Measurements from ENCODE around the gene LMTK2.
"Not testable (repeated sequence)": the region's sequence is repeated elsewhere in the genome, so short reads cannot be mapped to it uniquely, and the experiment has no call there.

LMTK2 gene

DNA sequence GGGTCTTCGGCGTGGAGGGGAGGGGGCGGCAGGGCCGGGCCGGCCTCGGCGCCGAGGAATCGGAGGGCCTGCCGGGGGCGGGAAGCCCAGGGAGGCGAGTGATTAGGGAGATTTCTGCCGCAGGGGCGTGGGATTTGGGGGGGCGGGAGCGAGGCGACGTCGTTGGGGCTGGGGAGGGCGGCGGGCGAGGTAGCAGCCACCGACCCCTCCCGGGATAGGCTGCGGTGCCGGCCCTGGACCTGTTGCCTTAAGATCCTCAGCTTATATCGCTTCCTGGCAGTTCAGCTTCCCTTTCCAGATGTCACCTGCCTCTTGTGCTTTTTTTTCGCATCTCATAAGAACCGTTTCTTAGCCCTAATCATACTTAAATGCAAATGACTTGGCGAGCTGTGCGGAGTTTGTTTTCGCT is 655 bp downstream of the LMTK2 start:
- DNase-seq: no peak

DNA sequence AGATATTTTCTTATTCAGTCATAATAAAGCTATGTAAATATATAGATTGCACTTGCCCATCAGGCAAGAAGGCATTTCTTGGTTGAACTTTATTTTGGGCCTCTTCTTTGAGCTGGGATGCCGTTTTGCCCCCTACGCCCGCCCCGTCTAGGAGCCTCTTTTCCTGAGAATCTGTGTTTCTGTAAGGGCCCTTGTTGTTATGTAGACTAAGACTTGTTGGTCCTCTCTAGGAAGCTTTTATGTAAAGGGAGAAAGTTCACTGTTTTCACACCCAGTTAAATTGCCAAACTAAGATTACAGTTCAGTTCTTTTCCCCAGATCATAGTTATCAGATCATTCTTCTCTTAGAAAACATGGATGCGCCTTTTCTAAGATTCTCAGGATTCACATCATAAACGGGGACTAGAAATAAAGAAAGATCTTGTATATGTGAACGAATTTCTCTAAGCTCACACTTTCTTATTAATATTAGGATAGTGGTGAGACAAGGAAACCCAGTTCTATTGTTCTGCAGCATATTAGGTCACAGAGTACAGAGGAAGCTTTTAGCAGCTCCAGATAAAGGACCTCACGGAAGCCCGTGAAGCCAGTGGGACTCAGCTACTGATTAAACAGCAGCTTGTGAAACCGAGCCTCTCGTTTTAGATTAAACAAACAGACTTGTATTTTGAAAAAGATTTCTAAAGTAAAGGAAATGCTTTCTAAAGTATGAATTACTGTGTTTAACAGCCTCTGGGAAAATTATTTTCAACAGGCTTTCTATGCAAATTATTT is 3.8 kb downstream of the LMTK2 start:
- DNase-seq: no peak

DNA sequence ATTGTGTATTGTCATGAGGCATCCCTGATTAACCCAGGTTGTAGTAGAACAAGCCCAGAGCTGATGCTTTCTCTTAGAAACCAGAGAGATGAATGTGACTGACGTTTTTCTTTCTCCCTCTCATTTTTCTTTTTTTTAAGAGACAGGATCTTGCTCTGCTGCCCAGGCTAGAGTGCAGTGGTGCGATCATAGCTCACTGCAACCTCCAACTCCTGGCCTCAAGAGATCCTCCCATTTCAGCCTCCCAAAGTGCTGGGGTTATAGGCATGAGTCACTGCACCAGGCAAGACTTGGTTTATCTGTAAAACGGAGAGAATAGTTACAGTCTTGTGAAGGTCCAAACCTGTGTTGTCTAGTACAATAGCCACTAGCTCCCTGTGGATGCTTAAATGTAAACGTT is 5.4 kb downstream of the LMTK2 start:
- DNase-seq: no peak

DNA sequence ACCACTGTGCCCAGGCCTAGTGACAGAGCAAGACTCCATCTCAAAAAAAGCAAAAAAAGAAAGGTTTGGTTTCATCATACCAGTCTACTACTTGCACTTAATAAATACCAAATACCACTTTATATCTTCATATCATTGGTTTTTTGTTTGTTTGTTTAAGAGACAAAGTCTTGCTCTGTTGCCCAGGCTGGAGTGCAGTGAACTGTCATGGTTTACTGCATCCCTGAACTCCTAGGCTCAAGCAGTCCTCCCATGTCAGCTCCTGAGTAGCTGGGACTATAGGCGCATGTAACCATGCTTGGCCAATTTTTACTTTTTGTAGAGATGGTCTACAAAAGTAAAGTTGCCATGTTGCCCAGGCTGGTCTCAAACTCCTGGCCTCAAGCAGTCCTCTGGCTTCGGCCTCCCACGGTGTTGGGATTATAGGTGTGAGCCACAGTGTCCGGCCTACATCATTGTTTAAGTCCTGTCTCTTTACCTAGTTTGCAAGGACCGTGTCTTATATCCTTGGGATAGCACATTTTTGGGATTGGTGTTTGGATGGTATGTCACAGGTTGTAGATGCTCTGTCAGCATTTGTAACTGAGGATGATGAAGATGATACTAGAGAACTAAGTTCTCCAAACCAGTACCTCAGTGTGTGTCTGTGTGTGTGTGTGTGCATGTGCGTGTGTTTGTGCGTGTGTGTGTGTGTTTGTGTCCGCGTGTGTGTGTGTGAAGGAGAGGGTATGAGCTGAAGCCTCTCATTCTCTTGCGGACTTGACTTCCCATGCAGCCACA is 9.3 kb downstream of the LMTK2 start:
- no peak for DNase-seq

DNA sequence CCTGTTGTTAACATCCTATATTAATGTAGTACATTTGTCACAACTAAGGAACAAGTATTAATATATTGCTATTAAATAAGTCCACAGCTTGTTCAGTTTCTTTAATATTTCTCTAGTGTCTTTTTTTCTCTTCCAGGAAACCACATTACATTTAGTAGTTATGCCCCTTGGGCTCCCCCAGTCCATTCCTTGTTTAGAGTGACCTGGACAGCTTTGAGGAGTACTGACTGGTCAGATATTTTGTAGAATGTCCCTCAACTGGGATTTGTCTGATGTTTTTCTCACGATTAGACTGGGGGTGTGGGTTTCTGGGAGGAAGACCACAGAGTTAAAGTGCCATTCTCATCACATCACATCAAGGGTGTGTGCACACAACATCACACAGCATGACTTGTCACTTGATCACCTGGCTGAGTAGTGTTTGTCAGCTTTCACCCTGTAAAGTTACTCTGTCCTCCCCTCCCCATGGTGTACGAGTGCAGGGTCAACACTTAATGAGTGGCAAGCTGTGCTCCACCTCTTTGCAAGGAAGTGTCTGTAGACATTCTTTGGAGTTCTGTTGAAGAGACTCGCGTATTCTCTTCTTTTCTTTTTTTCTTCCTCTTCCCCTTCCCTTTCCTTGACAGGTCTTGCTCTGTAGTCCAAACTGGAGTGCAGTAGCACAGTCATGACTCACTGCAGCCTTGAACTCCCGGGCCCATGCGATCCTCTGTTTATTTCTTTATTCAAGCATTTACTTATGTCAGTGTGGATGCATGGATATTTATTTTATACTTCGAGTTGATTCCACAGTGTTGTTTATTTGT is 10.2 kb downstream of the LMTK2 start:
- DNase-seq: no peak

DNA sequence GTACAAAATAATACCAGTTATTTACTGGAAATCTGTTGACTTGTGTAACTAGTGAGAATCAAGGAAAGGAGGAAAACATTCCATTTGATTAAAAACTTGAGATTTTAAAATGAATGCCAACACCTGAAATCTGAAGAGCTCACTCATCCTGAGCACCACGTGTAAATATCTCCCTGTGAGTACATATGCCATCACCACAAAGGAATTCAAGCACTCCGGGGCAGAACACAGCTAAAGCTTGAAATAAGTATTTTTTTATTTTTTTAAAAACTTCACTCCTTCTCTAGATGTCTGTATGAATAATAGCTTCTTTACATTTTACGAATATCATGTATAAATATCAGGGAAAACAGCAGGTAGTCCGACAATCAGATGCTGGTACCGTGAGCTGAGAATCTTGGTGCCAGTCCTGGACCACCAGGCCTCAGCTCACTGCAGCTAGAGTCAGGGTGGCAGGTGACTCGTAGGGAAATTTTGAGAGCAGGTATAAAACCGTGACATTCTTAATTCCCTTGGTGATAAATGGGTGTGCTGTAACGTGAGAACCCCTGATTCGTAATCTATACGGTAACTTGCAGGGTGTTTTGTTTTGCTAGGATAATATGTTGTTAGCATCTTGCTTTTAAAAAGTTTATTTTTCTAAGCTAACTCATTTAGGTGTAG is 12.7 kb downstream of the LMTK2 start:
- DNase-seq: no peak

DNA sequence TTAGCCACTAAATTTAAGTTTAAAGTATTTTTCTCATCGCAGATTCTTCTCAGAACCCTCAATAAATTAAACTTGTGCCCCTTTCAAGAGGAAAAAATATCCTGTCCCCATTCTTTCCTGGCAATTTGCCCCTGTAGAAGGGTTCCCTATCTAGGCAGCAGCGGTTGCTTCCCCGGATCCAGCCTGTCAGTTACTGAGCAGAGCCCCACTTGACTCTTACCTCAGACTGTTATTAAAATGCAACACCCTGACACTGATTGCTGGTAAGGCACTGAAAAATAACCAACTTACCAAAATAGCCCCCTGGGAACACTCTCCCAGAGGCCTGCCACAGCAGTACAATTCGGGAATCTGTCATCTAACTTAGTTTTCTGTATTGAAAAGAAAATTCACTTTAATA is 13.9 kb downstream of the LMTK2 start:
- DNase-seq: no peak

DNA sequence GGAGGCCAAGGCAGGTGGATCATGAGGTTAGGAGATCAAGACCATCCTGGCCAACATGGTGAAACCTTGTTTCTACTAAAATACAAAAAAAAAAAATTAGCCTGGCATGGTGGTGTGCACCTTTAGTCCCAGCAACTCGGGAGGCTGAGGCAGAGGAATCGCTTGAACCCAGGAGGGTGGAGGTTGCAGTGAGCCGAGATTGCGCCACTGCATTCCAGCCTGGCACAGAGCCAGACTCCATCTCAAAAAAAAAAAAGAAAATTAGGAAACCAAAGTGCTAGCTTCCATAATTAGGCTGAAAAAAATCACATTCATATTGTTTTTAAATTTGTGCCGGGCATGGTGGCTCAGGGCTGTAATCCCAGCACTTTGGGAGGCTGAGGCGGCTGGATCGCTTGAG is 14.7 kb downstream of the LMTK2 start:
- DNase-seq: not testable (repeated sequence)

DNA sequence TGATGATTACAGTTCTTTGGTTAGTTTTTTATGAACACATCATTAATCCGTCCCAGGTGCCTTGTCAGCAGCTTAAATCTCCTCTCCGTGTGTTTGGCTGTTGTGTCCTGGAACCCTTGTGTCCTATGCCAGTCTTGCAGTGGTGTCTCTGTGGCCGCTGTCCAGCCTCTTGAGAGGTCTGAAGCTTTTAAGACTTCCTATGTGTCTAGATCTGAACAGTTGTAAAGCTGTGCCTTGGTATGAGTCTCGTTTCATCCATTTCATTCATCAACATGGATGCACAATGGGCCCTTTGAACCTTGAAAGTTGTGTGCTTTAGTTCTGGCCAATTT is 16.7 kb downstream of the LMTK2 start:
- DNase-seq: no peak

DNA sequence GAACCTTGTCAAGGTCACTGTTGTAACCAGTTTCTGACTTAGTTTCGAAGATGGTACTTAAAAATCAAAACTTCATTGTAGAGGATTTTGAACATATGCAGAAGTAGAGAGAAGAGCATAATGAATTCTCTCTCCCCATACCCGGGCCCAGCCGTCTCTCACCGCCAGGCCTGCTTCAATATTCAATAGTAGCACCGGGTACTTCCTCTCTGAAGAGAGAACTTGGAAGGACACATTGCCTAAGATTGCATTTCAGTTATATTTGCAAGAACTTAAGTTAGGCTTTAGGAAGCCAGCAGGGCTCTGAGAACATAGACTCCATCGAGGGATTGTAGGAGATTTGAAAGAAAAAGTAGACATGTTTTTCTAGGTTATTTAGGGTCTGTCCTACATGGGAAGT is 19.1 kb downstream of the LMTK2 start:
- DNase-seq: no peak

DNA sequence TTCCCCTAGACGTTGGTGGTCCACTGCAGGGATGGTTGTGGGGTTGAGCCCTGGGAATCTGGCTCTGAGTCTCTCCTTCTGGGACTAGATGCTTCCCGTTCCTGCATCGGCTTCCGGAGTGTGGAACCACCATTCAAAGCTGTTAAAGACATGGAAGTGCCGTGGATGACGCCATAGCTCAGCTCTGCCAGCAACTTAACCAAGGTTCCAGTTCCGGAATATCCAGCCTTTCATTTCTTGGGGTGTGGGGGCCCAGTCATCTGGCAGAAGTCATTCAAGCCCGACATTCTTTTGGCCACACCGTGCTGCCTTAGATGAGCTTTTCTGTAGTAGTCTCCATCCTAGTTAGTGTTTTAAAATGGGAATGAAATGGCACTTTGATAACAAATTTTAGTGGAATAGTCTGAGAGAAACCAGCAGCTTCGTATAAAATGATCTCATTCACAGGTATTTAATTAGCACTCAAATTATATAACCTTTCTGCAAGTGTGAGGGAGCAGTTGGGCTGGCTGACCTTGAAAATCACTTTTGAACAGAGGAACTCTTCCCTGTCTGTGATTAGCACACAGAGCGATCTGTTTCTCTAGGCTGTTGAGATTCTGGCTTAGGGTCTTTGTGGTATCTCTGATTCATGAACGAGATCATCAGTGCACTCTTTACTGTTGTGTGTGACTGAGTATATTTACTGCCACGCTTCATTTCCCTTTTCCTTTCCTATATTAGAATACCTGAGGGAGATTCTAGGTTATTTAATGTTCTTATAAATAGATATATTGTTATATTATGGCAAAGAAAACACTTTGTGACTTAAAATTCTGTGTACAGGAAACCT is 19.9 kb downstream of the LMTK2 start:
- DNase-seq: no peak

DNA sequence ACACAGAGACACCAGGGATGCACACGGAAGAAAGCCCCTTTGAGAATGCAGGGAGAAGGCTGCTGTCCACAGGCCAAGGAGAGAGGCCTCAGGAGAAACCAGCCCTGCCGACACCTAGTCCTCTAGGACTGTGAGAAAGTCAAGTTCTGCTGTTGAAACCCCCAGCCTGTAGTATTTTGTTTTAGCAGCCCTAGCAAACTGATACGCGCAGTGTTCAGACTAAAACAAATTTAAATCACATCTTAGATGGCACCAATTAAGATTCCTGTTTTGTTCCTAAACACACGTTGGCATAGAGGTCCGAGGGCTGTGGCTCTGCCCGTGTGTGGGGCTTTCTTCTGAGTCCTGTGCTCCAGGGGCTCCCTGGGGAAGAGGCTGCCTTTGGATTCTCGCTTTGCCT is 21.7 kb downstream of the LMTK2 start:
- DNase-seq: no peak

DNA sequence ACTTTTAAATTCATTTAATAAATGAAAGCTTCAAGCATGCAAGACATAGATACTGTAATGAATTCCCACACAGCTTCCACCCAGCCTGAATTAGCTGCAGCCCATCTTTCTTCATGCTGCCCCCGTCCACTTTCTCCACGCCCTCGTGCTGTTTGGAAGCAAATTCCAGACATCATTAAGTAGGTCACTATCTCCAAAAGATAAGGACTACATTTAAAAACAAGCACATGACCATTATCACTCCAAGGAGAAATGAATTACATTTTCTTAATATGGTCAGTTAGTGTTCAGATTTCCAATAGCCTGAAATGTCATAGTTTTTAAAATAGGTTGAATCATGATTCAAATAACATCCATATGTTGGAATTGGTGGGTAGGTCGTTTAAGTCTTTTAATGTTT is 24.3 kb downstream of the LMTK2 start:
- no peak for DNase-seq

DNA sequence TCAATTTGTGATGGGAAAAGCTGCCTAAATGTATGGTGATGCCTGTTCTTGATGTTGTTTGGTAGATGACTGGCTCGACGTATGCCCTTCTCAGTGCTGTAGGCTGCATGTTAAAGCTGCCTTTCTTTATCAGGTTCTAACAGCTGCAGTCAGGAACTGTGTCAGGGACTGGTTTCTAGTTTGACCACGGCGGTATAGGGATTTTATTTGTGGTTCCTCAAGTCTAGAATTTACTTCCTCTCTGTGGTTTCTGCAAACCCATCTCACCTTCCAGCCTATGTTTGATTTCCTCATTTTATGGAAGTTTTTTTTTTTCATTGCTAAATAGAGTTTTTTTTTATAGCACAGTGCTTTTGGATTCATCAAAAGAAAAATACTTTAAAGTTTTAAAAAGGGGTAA is 26.5 kb downstream of the LMTK2 start:
- peak; percentile 21 to 26 for DNase-seq

DNA sequence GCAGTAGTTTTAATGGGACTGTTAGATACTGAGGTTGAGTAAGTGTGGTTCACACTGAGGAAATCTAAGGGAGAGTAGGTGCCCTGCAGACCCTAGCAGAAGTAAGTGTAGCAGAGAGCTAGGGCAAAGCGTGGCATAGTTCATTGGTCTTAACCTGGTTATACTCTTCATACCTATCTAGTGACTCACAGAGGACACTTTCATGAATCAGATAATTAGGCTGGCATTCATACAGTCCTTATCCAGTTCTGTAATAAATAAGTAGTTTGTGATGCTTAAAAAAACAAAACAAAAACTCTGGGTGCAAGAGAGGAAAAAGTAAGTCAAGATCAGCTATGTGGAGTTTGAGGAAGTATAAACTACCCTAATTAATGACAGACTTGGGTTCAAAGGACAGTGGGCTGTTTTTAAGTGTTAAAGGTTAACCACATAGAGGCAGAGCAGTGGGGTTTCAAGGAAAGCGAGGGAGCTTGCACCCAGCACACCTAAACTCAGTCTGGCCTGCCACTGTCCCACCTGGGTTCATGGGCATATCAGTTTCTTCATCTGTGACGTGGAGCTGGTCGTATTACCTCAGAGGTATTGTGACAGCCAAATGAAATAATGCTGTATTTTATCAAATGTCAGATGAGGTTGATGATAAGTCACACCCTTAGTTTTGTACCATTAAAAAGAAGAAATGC is 27.1 kb downstream of the LMTK2 start:
- no peak for DNase-seq

DNA sequence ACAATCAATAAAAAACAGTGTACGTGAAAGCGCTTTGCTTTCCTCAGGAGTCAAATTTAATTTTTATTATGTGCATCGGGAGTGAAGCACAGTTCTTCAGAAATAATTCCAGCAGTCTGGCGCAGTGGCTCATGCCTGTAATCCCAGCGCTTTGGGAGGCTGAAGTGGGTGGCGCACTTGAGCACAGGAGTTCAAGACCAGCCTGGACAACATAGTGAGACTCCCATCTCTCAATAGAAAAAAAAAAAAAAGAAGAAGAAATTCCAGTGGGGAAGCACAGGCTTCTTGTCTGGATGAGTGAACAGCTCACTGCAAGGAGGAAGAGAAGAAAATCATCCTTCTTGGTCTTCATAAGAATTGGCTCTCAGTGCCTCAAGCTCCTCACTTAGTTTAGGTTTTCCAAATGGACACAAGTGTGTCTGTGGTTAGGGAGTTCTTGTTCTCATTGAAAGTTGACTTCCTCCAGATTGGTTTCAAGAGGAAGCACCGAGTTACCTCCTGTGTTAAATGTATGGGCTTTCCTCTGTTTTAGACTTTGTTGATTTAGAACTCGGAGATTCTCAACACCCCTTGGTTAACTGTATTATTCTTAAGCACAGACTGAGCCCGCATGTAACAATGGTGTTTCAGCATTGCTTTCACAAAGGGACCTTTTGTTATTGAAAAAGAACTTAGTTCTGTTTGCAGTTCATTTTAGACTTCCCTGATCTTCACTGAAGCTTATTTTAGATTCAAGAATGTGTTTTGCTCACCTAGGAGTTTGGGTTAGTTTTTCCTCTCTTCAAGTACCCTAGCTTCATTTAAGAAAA is 28.0 kb downstream of the LMTK2 start:
- no peak for DNase-seq

DNA sequence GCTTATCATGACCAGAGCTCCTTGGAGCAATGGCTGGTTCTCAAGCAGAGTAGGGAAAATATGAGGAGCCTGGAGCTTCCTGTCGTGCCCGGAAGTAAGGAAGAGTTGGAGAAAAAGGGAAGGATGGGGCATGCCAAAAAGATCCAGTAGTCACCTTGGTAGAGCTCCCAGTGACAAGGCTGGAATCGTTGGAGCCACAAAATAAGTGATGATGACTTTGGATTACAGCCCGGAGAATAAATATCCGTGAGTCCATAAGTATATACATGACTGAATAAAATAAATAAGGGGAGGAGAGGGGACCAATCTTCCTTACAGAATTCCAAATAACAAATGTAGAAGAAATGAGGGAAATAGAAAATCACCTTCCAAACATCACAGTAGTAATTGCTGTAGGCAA is 29.3 kb downstream of the LMTK2 start:
- DNase-seq: no peak

DNA sequence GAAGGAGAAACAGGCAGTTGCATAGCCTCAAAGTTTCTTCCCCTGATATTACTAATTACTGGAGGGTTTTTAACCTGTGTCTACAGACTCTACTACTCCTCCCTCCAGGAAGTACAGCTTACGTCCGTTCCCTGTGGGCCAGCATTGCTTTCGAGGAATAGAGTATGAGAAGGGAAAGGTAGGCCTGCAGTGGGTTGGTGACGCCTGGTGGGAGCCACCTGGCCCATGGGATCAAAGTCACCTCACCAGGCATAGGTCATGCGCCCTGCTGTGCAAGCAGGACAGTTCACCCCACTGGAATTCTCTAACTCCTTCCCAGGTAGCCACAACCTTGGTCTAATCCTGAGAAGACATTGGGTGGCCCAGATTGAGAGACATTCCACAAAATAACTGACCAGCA is 29.8 kb downstream of the LMTK2 start:
- no peak for DNase-seq

DNA sequence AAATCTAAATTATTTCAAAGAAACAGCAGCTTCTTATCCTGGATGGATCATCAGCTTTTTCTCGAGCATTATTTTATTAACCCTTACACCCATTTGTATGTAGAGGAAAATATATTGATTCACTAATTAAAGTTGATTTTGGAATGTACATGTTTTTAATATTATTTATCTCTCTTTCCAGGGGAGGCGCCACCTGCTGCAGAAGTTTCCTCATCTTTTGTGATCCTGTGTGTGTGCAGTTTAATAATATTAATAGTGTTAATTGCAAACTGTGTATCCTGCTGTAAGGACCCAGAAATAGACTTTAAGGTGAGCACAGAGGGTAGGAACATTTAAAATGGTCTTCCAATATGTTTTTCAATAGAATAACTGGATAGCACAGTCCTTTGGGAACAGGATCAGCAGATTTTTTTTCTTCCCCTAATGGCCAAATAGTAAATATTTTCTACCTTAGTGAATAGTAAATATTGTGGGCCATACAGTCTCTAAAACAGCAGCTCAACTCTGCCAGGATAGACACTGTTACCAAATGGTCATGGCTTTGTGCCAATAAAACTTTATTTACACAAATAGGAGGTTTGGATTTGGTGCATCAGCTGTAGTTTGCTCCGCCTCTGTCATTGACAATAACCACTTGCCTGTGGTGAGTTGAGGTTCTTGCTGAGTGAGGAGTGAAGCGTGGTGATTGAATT is 30.6 kb downstream of the LMTK2 start:
- DNase-seq: no peak

DNA sequence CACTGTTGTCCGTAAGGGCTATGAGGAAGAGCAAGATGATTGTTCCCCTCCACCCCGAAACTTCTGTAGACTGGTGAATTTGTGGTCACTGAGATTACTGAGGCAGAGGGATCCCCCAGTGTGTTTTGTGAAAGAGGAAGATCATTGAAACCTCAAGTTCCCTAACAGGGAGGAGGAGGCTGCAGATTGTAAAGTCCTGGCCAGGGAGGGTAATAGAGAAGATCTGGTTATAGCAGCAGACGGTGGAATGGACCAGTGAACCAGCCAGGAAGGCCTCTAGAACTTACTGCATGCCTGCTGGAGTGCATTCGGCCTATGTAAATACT is 31.1 kb downstream of the LMTK2 start:
- no peak for DNase-seq
